Kidney tubule cell (primary cell): Measurements from ENCODE around the gene CCSER2.
"Not testable (repeated sequence)": the region's sequence is repeated elsewhere in the genome, so short reads cannot be mapped to it uniquely, and the experiment has no call there.

Experiments used
- DNase-seq: peaks from one replicate; pipeline ENCODE4 v3.0.0-alpha.2; 2018; ENCODE audit warnings: low spot score

CCSER2 gene

DNA sequence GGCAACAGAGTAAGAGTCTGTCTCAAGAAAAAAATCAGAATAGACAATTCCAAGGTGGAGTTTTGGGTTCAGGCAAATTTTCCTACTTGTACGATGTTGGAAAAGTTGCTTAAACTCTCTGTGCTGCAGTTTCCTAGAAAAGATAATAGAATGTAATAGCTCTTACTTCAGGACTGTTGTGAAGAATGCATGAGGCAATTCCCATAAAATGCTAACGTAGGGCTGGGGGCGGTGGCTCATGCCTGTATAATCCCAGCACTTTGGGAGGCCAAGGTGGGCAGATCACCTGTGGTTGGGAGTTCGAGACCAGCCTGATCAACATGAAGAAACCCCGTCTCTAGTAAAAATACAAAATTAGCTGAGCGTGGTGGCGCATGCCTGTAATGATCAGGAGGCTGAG lies 121.0 kb downstream of the CCSER2 start:
- not testable (repeated sequence) for DNase-seq

GRCh38 chr10:84452003-84452402 lies 123.6 kb downstream of the CCSER2 start:
- peak; percentile 12 for DNase-seq

DNA sequence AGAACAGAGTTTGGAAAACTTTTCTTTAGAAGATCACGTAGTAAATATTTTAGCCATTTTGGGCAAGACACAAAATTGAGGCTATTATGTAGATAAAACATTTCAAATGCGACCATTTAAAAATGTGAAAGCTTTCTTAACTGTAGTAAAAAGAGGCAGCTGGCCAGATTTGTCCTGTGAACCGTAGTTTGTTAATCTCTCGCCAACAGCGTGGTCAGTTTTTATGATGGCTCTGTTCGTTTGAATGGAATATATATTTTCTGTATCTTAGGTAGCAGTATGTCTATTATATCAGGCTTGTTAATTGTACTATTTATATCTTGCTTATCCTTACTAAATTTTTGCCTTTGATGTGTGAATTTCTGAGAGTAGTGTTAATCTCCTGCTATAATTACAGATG lies 124.9 kb downstream of the CCSER2 start:
- DNase-seq, result no peak

DNA sequence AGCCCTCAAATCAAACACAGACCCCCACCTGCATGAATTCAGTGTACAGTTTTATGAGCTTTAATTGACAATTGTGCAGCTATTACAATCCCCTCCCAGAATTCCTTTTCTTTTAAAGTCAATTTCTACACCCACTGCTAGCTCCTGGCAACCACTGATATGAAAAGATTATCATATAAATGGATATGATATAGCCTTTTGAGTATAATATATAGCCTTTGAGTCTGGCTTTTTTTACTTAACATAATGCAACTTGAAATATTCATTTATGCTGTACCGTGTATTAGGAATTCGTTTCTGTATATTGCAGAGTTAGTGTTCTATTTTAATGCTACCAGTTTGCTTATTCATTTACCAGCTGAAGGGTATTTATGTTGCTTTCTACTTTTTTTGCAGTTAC lies 127.7 kb downstream of the CCSER2 start:
- no peak for DNase-seq

DNA sequence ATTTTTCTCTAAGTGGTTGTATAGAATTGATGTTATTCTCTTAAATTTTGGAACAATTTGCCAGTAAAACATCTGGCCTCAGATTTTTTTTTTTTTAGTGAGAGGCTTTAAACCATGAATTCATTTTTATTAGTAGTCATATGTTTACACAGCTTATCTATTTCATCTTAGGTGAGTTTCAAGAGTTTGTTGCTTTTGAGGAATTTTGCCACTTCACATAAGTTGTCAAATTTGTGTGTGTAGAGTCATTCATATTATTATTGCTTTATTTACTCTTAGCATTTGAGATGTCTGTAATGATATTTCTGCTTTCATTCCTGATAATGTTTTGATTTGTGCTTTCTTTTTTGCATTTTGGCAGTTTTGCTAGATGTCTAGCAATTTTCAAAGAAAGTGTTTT lies 132.1 kb downstream of the CCSER2 start:
- no peak for DNase-seq

GRCh38 chr10:84469470-84469869 lies 141.1 kb downstream of the CCSER2 start:
- peak; percentile 33 for DNase-seq

DNA sequence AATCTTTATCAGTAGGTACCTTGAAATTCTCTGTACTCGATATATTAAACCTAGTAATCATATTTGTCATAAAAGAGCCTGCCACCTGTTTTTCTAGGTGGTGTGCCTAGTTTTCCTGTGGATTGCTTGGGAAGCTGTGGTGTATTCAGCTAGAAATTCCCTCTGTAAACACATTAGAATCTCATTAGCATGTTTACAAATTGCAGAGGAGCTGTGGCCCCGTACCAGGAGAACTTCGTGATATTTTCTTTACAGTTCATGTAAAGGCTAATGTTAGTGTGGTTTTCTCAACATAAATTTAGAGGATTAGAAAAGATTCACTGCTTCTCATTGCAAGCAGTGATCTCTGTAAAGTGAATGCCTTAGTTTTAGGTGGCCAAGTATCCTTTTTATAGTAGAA lies 144.7 kb downstream of the CCSER2 start:
- no peak for DNase-seq

GRCh38 chr10:84477398-84478128 lies 149.2 kb downstream of the CCSER2 start:
- DNase-seq, result no peak

- peak; percentile 17 for DNase-seq
Observed at GRCh38 chr10:84478151-84478550, 149.8 kb downstream of the CCSER2 start.

DNA sequence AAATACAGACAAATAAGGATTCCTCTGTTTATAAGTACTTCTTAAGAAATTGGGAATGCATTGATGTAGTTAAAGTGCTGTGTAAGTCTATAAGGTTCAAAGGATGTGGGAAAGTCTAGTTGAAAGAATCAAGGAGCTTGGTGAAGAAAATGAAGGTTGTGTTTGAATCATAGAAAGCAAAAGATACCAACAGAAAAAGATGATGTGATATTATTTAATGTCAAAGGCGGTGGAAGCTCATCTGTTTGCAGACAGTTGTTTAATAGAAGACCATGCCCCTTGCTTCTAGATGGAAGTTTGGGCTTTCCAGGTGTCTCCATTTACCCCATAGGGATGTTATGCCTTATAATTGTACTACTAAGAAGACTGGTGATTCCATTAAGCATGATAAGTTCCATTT lies 150.3 kb downstream of the CCSER2 start:
- no peak for DNase-seq

DNA sequence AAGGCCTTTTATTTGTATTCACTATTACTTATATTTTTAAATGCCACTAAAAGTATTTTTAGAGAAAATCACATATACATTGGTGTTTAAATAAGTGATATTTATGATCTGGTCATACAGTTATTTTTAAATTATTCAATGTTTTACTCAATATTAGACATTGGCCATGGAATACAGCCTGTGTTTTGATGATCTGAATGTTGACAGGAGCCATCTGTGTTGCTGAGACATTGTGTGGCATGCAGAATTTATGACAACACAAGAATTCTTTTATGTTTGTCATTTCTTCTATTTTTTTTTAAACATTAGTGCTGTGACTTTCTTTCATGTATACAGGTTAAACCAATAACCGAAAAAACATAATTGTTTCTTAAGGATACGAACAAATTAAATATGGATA lies 156.2 kb downstream of the CCSER2 start:
- DNase-seq, result no peak

- DNase-seq, result no peak
Observed at GRCh38 chr10:84493361-84493760, 165.0 kb downstream of the CCSER2 start.

DNA sequence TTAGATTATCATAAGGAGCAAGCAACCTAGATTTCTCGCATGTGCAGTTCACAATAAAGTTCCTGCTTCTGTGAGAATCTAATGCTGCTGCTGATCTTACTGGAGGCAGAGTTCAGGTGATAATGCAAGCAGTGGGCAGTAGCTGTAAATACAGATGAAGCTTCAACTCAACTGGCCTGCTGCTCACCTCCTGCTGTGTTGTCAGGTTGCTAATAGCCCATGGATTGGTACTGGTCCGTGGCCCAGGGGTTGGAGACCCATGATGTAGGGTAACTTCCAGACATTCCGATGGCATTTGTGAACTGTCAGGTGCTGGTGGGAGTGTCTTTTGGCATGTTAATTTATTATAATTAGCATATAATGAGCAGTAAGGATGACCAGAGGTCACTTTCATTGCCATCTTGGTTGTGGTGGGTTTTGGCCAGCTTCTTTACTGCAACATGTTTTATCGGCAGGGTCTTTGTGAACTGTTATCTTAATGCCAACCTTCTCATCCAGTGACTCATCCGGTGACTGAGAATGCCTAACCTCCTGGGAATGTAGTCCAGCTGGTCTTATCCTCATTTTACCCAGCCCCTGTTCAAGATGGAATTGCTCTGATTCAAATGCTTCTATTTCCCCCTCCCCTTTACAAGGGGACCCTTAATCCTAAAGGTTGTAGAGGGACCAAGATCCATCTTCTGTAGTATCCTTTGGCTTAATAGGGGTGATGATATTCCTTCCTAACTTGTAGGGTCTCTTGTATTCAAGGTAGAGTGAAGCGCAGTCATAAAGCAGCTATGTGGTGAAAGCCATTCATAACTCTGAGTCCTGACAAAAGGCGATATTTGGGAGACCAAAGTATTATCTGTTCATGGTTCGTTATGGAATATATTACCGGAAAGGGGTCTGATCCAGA lies 165.8 kb downstream of the CCSER2 start:
- peak; percentile 78 for DNase-seq

DNA sequence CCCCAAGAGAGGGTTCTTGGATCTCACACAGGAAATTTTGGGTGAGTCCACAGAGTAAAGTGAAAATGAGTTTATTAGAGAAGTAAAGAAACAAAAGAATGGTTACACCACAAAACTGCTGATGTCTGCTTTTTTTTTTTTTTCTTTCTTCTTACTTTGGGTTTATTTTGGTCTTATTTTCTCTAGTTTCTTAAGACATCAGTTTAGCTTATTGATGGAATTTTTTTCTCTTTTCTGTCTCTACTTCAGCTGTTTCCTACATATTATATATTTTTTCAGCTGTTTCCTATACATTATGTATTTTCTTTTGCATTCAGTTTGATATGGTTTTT lies 166.4 kb downstream of the CCSER2 start:
- DNase-seq, result no peak

- no peak for DNase-seq
Observed at GRCh38 chr10:84497978-84498377, 169.6 kb downstream of the CCSER2 start.

GRCh38 chr10:84499039-84499438 lies 170.7 kb downstream of the CCSER2 start:
- DNase-seq, result not testable (repeated sequence)

- no peak for DNase-seq
Observed at GRCh38 chr10:84499846-84500245, 171.5 kb downstream of the CCSER2 start.

GRCh38 chr10:84510121-84510520 lies 181.7 kb downstream of the CCSER2 start:
- peak; percentile 41 for DNase-seq

DNA sequence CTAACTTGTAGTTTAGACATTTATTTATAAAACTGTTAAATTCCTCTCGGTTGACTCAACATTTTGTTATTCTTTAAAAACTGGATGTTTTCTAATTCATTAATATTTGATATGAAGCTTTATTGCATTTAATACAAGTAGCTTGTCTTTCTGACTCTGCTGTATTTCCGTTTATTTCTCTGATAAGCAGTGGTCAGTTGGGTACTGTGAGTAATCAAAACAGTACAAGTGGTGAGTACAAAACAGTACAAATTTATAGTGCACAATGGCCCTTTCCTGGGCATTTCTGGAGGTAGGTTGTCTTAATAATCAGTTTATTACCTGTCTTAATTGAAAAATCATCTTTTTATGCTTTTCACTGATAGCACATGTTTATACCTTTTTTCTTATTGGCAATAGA lies 182.7 kb downstream of the CCSER2 start:
- DNase-seq, result no peak

DNA sequence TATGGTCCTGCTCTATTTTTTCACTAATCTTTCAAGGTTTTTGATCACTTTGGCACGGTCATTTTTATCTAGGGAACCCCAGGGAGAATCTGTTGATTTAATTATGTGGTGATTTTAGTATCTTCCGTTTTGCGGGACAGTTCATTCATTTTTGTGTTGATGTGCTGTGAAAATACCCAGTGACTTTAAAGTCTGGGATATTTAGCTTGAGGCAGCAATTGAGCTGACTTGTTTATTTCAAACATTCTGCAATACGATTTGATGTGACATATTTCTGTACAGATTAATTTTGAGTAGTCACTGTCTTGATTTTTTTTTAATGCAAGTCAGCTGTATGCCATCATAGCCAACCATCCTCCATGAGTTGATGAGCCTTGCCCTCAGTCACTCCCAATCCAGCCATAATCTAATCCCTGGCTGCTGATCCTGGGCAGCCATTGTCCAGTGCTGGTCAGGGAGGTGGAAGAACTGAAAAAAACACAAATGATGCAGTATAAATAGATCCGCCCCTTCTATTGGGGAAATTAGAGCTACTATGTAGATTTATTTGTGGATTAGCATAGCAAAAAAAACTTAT lies 183.4 kb downstream of the CCSER2 start:
- no peak for DNase-seq

DNA sequence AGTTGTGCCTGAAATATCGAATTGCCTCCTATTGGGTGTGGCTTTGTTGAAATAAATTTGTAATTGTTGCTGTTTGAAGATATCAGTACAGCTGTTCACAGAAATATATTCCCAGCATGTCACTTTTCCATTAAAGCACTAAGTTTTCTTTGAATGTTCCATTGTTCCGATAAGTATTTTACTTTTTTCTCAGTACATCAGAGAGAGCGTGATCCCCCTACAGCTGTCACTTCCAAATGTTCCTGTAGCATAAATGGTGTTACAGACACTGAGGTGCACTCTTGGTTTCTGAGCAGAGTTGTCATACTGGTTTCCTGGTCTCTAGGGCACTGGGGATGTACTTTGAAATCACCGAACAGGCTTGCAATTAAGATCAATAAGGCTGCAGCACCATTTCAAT lies 189.2 kb downstream of the CCSER2 start:
- DNase-seq, result no peak

DNA sequence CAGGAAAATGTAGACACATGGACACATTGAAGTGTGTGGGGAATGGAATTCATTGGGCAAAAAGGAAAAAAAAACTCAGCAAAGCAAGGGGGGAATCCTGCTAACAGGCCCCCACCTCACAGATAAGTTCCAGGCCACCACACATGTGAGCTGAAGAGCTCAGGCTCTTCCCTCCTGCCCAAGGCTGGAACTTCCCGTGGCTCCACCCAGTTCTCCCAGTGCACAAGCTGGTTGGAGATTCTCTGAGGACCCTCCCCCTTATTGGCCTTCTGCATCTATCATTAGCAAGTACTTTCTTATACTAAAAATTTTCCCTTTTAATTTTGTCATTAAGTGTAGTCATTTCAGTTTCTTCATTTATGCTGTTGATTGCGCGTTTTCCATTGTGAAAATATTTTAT lies 190.8 kb downstream of the CCSER2 start:
- DNase-seq, result no peak

DNA sequence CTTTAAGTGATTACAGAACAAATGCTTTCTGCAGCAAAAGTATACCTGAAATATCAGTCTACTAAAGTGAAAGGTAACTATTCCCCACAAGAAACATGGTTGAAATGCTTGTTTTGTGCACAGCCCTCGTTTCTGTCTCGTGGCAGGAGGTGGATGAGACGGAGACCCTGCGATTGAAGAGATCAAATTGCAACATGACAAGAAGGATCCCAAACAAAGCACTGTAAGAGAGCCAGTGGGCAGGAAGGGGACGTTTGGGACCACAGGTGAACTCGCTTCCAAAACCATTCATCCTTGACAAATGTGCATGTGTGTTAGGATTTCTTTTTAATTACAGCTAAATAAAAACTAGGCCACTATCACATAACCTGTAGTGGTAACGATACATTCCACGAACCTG lies 192.6 kb downstream of the CCSER2 start:
- DNase-seq, result no peak
